Stimulated activated CD4-positive, alpha-beta T cell treated with anti-CD3 and anti-CD28 coated beads, Interleukin-1b, Interleukin-23, amount 100 ng/mL, for 48 hours (primary cell): Measurements from ENCODE around the gene DOC2A.
"Not testable (repeated sequence)": the region's sequence is repeated elsewhere in the genome, so short reads cannot be mapped to it uniquely, and the experiment has no call there.

Experiments used
- DNase-seq: peaks from one replicate; pipeline ENCODE4 v3.0.0-alpha.2; 2020

The DOC2A gene

GRCh38 chr16:29963021-29963743 is 47.6 kb downstream of the DOC2A start:
- no peak for DNase-seq

DNA sequence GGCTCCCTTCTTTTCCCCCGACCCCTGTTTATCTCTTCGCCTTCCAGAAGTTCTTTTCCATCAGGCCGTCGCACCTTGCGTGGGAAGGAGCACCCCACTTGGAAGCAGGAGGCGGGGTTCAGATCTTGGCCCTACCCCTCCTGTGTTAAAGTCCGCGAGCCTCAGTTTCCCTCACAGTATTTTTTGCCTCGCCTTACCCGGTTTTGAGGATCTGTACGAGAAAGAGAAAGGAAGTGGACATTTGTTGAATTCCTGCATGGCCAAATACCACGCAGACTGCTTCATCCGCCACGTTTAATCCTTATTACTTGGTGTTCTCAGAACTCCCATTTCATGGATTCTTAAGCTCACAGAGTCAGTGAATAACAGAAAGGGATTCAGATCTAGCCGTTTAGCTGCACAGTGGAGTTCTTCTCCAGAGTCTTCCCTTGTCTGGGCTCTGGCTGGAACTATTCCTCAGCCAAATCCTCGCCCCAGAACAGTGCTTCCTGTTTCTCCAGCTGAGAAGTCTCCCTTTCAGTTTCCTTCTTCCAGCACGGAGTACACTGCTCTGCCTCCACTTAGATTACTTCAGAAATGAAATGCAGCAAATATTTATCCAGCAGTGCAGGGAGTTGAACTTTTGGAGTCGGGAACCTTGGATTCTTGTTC is 48.4 kb downstream of the DOC2A start:
- no peak for DNase-seq

DNA sequence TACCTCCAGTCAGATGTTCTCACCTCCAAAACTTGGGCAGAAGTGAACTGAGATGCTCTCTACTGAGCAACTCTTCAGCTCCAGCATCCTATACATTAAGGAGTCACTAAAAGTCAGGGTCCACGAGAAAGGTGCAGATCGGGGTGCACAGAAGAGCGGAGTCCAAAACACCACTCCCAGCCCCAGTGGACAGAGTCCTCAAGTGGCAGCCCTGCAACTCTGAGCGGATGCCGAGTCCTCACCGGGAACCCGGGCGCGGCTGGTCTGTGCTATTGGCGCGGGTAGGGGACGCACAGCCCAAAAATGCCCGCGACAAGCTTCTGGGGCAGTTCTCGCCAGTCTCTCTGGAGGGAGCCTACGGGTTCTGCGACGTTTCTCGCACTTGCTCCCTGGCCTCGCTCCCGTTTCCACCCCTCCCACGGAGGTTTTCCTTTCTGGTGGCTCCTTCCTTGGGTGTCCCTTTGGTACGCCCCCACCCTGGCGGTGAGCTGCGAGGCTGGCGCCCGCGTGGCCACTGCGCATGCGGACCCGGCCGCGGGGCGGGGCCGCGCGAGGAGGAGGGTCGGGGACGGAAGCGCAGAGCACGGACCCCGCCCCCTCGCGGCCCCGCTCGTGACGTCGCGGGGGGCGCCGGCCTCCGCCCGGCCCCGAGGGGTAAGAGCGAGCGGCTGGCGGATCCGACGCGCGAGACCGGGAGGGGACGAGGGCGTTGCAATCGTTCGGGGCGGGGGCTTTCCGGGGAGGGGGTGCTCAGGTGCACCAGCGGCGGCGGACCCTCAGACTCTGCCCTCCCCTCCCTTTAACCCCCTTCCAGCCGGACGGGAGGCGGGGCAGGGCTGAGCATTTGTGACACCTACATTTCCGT is 49.1 kb downstream of the DOC2A start, which contains the start of gene TMEM219:
TMEM219 (plus strand) TSS at position 601 of the 865 bp plus-strand sequence. CDS start 1,065 bp downstream, outside the sequence.
- peak; percentile 89 for DNase-seq

DNA sequence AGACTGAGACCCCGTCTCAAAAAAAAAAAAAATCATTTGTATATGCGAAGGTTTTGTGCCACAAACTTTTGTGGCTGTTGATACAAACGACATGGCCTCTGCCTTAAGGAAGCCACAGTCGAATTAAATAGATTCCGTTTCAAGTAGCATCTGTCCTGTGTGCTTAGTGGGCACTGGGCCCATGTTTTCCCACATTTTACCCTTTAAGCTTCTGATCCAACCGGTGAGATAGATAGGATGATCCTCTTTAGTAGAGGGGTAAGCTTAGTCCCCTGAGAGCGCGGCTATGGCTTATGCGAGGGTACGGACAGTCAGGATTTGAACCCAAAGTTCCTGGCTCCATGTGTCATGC is 49.7 kb downstream of the DOC2A start:
- no peak for DNase-seq

GRCh38 chr16:29959821-29960220 is 51.0 kb downstream of the DOC2A start:
- not testable (repeated sequence) for DNase-seq

- no peak for DNase-seq
Measured at GRCh38 chr16:29959293-29959692, 51.5 kb downstream of the DOC2A start.

DNA sequence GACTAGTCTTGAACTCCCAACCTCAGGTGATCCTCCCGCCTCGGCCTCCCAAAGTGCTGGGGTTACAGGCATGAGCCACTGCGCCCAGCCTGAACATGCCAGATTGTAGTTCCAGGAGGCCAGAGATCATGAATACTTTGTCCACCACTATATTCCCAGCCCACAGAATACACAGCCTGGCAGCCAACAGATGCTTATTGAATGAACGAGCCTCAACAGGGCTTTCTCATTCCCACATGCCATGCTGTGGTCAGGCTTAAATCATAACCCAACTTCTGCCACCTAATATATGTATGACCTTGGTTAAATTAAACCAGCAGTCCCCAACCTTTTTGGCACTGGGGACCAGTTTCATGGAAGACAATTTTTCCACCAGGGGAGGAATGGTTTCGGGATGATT is 52.1 kb downstream of the DOC2A start:
- no peak for DNase-seq
